ENCODE results near the gene HLA-DQB1.

GRCh38 chr6:32613475-32613874 is 53.0 kb downstream of the HLA-DQB1 start:
- TF ChIP-seq CTCF (IDR thresholded peaks at IDR 0.05): no peak
- no peak for TF ChIP-seq POLR2A (IDR thresholded peaks at IDR 0.05)

All from right lobe of liver (tissue), 4 donors.